GM23338 (cell line): ENCODE data around the gene CDH20. TPM values are rescaled to one million over a fixed set of nuclear protein-coding genes. Genes with fewer than 3 reads are reported as not detected.

Source experiments
- ATAC-seq: fragments of 200-7000 bp; cut with Tn5 transposase; 3 replicates; pipeline ENCODE4 v1.9.1; 2020
- DNase-seq: peaks from one replicate; pipeline ENCODE4 v3.0.0-alpha.2; 2015; ENCODE audit warnings: low spot score
- H2AFZ ChIP-seq: fragments of 200-600 bp; sonication (generic); 2 replicates; pipeline ENCODE4 v1.8.0; 2016; ENCODE audit warnings: antibody characterized with exemption, mild to moderate bottlenecking, moderate library complexity
- H3F3A ChIP-seq: fragments of 200-600 bp; sonication (generic); replicated peaks from 2 replicates; pipeline ENCODE4 v1.8.0; 2017; ENCODE audit warnings: antibody characterized with exemption, mixed run types, low read depth
- H3K27ac ChIP-seq: fragments of 200-600 bp; sonication (generic); 2 replicates; pipeline ENCODE4 v1.6.1; 2016; ENCODE audit warnings: low read depth
- H3K27me3 ChIP-seq: fragments of 200-600 bp; sonication (generic); 2 replicates; pipeline ENCODE4 v1.8.0; 2016; ENCODE audit warnings: mild to moderate bottlenecking, mixed run types, moderate library complexity; ENCODE audit not compliant: insufficient read depth
- H3K36me3 ChIP-seq: fragments of 200-600 bp; sonication (generic); 2 replicates; pipeline ENCODE4 v1.8.0; 2016; ENCODE audit warnings: mild to moderate bottlenecking; ENCODE audit not compliant: insufficient read depth
- H3K4me1 ChIP-seq: fragments of 200-600 bp; sonication (generic); 2 replicates; pipeline ENCODE4 v1.8.0; 2016; ENCODE audit warnings: mild to moderate bottlenecking, moderate library complexity; ENCODE audit not compliant: insufficient read depth
- H3K4me2 ChIP-seq: fragments of 200-600 bp; sonication (generic); 2 replicates; pipeline ENCODE4 v1.7.1; 2017; ENCODE audit warnings: mixed run types
- H3K4me3 ChIP-seq: fragments of 200-600 bp; sonication (generic); 2 replicates; pipeline ENCODE4 v1.6.1; 2016; ENCODE audit warnings: mixed run types
- H3K79me2 ChIP-seq: fragments of 200-600 bp; sonication (generic); replicated peaks from 2 replicates; pipeline ENCODE4 v1.8.0; 2017; ENCODE audit warnings: mild to moderate bottlenecking; ENCODE audit not compliant: insufficient read depth
- H3K9me2 ChIP-seq: fragments of 200-600 bp; sonication (generic); 2 replicates; pipeline ENCODE4 v1.8.0; 2017; ENCODE audit not compliant: insufficient read depth
- H4K20me1 ChIP-seq: fragments of 200-600 bp; sonication (generic); replicated peaks from 2 replicates; pipeline ENCODE4 v1.8.0; 2017; ENCODE audit warnings: mild to moderate bottlenecking; ENCODE audit not compliant: insufficient read depth
- H3K27ac Mint-ChIP-seq: 2 replicates; pipeline ENCODE4 v1.8.0; 2020; ENCODE audit warnings: inconsistent platforms, mild to moderate bottlenecking, moderate library complexity, mixed read lengths
- H3K27me3 Mint-ChIP-seq: 3 replicates; pipeline ENCODE4 v1.8.0; 2022; ENCODE audit warnings: low read depth, mild to moderate bottlenecking, moderate library complexity, mixed read lengths, inconsistent platforms; ENCODE audit not compliant: insufficient read depth, poor library complexity
- H3K36me3 Mint-ChIP-seq: 3 replicates; pipeline ENCODE4 v1.8.0; 2021; ENCODE audit warnings: low read depth, mild to moderate bottlenecking, inconsistent platforms, moderate library complexity, mixed read lengths
- H3K4me1 Mint-ChIP-seq: 3 replicates; pipeline ENCODE4 v1.8.0; 2020; ENCODE audit warnings: mild to moderate bottlenecking, inconsistent platforms, mixed read lengths
- H3K4me3 Mint-ChIP-seq: 3 replicates; pipeline ENCODE4 v1.8.0; 2021; ENCODE audit warnings: moderate library complexity, mild to moderate bottlenecking, inconsistent platforms, mixed read lengths
- H3K9me3 Mint-ChIP-seq: 3 replicates; pipeline ENCODE4 v1.8.0; 2020; ENCODE audit warnings: moderate library complexity, mild to moderate bottlenecking, inconsistent platforms, mixed read lengths
- CREB1 ChIP-seq: fragments of 250-450 bp; sonication (Bioruptor Pico); IDR thresholded peaks from 2 replicates; pipeline ENCODE4 v1.5.0; 2020; ENCODE audit warnings: low read depth, mild to moderate bottlenecking, moderate library complexity
- EZH2 ChIP-seq: fragments of 200-600 bp; sonication (generic); IDR thresholded peaks from one replicate; pipeline ENCODE4 v1.8.0; 2017; ENCODE audit warnings: antibody characterized with exemption, mild to moderate bottlenecking, low read depth; ENCODE audit not compliant: unreplicated experiment
- EZH2phosphoT487 ChIP-seq: fragments of 200-600 bp; sonication (generic); IDR thresholded peaks from one replicate; pipeline ENCODE4 v1.8.1; 2018; ENCODE audit warnings: antibody characterized with exemption; ENCODE audit not compliant: unreplicated experiment
- JUNB ChIP-seq: IDR thresholded peaks from one replicate; pipeline ENCODE4 v1.6.1; 2016; ENCODE audit warnings: antibody characterized with exemption; ENCODE audit not compliant: unreplicated experiment
- NANOG ChIP-seq: IDR thresholded peaks from 2 replicates; pipeline ENCODE4 v1.6.1; 2016; ENCODE audit warnings: antibody characterized with exemption, borderline replicate concordance
- POLR2AphosphoS5 ChIP-seq: IDR thresholded peaks from 2 replicates; pipeline ENCODE4 v1.6.1; 2016; ENCODE audit warnings: antibody characterized with exemption, low read depth
- STAT1 ChIP-seq: IDR thresholded peaks from one replicate; pipeline ENCODE4 v1.6.1; 2016; ENCODE audit warnings: antibody characterized with exemption; ENCODE audit not compliant: unreplicated experiment
- ZNF114 ChIP-seq: fragments of 250-450 bp; sonication (Bioruptor Pico); IDR thresholded peaks from 2 replicates; pipeline ENCODE4 v1.5.0; 2020; ENCODE audit warnings: mild to moderate bottlenecking, moderate library complexity
- ZNF331 ChIP-seq: fragments of 250-450 bp; sonication (Bioruptor Pico); IDR thresholded peaks from 2 replicates; pipeline ENCODE4 v1.5.0; 2020; ENCODE audit warnings: low read depth, mild to moderate bottlenecking, moderate library complexity
- polyA plus RNA-seq: library from polyadenylated mRNA; unstranded; fragments of >200 nt; fragmentation: Nextera tagmentation; extraction: Ambion mirVana; gene quantifications from 2 replicates; pipeline ENCODE4 v1.2.1, GENCODE V29; 2016
- total RNA-seq: library from RNA; depleted of rRNA; stranded (reverse); fragments of >200 nt; shearing (Covaris generic); gene quantifications from 2 replicates; pipeline ENCODE4 v1.2.3, GENCODE V29; 2014
- TF ChIP-seq, protein P1 (sequence below), 2 experiments: fragments of 200-600 bp in 1 of 2; sonication (generic) in 1 of 2; conservative IDR thresholded peaks; 2 replicates each; pipeline versions ENCODE4 v1.5.1 to v1.6.1; 2016 to 2017; ENCODE audit warnings: antibody characterized with exemption in 2 of 2, low read depth in 2 of 2, mild to moderate bottlenecking in 2 of 2, moderate library complexity in 1 of 2
- TF ChIP-seq, protein P2 (sequence below): fragments of 250-450 bp; sonication (Bioruptor Pico); IDR thresholded peaks from 2 replicates; pipeline ENCODE4 v1.5.0; 2020; ENCODE audit warnings: mild to moderate bottlenecking, moderate library complexity
- TF ChIP-seq, protein P3 (sequence below): IDR thresholded peaks from one replicate; pipeline ENCODE4 v1.6.1; 2018; ENCODE audit warnings: antibody characterized with exemption; ENCODE audit not compliant: unreplicated experiment
- TF ChIP-seq, protein P4 (sequence below): IDR thresholded peaks from 2 replicates; pipeline ENCODE4 v1.6.1; 2016; ENCODE audit warnings: antibody characterized with exemption

Gene CDH20
- total and polyA plus RNA-seq, 2 experiments from 2014 or later: 1.0 TPM; not detected in 1

DNA sequence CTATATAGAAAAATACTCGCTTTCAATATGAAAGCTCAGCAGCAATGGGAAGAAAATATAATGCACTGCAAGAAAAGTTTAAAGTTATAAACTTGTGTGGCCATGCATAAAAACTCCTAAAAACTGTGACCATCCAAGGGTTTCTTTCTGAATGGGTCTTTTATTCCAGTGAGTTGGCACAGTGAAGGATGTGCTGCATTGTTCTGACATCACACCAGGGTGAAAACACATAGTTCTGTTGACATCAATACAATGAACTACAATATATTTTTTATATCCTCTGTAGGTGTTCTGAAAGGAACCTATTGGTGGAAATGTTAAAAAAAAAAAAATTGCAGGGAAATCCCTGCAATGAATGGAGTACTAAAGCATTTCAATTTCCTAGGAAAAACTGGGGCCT is 80.2 kb downstream of the CDH20 start:
- ATAC-seq (no peak), DNase-seq (no peak)
- H4K20me1 ChIP-seq: no peaks in the 10 kb centered on the region
- H3K79me2 ChIP-seq: no peaks in the 10 kb centered on the region
- TF ChIP-seq STAT1: no peak
- TF ChIP-seq, protein P1, sequence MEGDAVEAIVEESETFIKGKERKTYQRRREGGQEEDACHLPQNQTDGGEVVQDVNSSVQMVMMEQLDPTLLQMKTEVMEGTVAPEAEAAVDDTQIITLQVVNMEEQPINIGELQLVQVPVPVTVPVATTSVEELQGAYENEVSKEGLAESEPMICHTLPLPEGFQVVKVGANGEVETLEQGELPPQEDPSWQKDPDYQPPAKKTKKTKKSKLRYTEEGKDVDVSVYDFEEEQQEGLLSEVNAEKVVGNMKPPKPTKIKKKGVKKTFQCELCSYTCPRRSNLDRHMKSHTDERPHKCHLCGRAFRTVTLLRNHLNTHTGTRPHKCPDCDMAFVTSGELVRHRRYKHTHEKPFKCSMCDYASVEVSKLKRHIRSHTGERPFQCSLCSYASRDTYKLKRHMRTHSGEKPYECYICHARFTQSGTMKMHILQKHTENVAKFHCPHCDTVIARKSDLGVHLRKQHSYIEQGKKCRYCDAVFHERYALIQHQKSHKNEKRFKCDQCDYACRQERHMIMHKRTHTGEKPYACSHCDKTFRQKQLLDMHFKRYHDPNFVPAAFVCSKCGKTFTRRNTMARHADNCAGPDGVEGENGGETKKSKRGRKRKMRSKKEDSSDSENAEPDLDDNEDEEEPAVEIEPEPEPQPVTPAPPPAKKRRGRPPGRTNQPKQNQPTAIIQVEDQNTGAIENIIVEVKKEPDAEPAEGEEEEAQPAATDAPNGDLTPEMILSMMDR (conservative IDR thresholded peaks at IDR 0.05; ENCODE audit: low read depth in 2 of 2): no peak
- TF ChIP-seq, protein P2, sequence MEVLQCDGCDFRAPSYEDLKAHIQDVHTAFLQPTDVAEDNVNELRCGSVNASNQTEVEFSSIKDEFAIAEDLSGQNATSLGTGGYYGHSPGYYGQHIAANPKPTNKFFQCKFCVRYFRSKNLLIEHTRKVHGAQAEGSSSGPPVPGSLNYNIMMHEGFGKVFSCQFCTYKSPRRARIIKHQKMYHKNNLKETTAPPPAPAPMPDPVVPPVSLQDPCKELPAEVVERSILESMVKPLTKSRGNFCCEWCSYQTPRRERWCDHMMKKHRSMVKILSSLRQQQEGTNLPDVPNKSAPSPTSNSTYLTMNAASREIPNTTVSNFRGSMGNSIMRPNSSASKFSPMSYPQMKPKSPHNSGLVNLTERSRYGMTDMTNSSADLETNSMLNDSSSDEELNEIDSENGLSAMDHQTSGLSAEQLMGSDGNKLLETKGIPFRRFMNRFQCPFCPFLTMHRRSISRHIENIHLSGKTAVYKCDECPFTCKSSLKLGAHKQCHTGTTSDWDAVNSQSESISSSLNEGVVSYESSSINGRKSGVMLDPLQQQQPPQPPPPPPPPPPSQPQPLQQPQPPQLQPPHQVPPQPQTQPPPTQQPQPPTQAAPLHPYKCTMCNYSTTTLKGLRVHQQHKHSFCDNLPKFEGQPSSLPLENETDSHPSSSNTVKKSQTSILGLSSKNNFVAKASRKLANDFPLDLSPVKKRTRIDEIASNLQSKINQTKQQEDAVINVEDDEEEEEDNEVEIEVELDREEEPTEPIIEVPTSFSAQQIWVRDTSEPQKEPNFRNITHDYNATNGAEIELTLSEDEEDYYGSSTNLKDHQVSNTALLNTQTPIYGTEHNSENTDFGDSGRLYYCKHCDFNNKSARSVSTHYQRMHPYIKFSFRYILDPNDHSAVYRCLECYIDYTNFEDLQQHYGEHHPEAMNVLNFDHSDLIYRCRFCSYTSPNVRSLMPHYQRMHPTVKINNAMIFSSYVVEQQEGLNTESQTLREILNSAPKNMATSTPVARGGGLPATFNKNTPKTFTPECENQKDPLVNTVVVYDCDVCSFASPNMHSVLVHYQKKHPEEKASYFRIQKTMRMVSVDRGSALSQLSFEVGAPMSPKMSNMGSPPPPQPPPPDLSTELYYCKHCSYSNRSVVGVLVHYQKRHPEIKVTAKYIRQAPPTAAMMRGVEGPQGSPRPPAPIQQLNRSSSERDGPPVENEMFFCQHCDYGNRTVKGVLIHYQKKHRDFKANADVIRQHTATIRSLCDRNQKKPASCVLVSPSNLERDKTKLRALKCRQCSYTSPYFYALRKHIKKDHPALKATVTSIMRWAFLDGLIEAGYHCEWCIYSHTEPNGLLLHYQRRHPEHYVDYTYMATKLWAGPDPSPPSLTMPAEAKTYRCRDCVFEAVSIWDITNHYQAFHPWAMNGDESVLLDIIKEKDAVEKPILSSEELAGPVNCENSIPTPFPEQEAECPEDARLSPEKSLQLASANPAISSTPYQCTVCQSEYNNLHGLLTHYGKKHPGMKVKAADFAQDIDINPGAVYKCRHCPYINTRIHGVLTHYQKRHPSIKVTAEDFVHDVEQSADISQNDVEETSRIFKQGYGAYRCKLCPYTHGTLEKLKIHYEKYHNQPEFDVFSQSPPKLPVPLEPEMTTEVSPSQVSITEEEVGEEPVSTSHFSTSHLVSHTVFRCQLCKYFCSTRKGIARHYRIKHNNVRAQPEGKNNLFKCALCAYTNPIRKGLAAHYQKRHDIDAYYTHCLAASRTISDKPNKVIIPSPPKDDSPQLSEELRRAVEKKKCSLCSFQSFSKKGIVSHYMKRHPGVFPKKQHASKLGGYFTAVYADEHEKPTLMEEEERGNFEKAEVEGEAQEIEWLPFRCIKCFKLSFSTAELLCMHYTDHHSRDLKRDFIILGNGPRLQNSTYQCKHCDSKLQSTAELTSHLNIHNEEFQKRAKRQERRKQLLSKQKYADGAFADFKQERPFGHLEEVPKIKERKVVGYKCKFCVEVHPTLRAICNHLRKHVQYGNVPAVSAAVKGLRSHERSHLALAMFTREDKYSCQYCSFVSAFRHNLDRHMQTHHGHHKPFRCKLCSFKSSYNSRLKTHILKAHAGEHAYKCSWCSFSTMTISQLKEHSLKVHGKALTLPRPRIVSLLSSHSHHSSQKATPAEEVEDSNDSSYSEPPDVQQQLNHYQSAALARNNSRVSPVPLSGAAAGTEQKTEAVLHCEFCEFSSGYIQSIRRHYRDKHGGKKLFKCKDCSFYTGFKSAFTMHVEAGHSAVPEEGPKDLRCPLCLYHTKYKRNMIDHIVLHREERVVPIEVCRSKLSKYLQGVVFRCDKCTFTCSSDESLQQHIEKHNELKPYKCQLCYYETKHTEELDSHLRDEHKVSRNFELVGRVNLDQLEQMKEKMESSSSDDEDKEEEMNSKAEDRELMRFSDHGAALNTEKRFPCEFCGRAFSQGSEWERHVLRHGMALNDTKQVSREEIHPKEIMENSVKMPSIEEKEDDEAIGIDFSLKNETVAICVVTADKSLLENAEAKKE (CRISPR knock-in tag): no peak
- TF ChIP-seq JUNB: no peak
- TF ChIP-seq ZNF331 (CRISPR knock-in tag): no peak
- TF ChIP-seq, protein P3, sequence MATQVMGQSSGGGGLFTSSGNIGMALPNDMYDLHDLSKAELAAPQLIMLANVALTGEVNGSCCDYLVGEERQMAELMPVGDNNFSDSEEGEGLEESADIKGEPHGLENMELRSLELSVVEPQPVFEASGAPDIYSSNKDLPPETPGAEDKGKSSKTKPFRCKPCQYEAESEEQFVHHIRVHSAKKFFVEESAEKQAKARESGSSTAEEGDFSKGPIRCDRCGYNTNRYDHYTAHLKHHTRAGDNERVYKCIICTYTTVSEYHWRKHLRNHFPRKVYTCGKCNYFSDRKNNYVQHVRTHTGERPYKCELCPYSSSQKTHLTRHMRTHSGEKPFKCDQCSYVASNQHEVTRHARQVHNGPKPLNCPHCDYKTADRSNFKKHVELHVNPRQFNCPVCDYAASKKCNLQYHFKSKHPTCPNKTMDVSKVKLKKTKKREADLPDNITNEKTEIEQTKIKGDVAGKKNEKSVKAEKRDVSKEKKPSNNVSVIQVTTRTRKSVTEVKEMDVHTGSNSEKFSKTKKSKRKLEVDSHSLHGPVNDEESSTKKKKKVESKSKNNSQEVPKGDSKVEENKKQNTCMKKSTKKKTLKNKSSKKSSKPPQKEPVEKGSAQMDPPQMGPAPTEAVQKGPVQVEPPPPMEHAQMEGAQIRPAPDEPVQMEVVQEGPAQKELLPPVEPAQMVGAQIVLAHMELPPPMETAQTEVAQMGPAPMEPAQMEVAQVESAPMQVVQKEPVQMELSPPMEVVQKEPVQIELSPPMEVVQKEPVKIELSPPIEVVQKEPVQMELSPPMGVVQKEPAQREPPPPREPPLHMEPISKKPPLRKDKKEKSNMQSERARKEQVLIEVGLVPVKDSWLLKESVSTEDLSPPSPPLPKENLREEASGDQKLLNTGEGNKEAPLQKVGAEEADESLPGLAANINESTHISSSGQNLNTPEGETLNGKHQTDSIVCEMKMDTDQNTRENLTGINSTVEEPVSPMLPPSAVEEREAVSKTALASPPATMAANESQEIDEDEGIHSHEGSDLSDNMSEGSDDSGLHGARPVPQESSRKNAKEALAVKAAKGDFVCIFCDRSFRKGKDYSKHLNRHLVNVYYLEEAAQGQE: no peak
- no peak for TF ChIP-seq POLR2AphosphoS5
- no peak for TF ChIP-seq EZH2
- no peak for TF ChIP-seq EZH2phosphoT487
- TF ChIP-seq NANOG: no peak
- no peak for TF ChIP-seq ZNF114 (CRISPR knock-in tag)
- TF ChIP-seq, protein P4, sequence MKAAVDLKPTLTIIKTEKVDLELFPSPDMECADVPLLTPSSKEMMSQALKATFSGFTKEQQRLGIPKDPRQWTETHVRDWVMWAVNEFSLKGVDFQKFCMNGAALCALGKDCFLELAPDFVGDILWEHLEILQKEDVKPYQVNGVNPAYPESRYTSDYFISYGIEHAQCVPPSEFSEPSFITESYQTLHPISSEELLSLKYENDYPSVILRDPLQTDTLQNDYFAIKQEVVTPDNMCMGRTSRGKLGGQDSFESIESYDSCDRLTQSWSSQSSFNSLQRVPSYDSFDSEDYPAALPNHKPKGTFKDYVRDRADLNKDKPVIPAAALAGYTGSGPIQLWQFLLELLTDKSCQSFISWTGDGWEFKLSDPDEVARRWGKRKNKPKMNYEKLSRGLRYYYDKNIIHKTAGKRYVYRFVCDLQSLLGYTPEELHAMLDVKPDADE: no peak
- TF ChIP-seq CREB1: no peak
- no peaks in the 10 kb centered on the region for H3K4me1 ChIP-seq
- H3K36me3 ChIP-seq: no peaks in the 10 kb centered on the region
- H3K27ac ChIP-seq: no peak overlapping the region
- H3K4me2 ChIP-seq: no peak overlapping the region
- Mint-ChIP-seq H3K4me1 (no peaks in the 10 kb centered on the region), H3K36me3 (no peaks in the 10 kb centered on the region), H3K4me3 (no peak overlapping the region), H3K27ac (no peak overlapping the region), H3K9me3 (no peaks in the 10 kb centered on the region), H3K27me3 (no peaks in the 10 kb centered on the region)
- no peak overlapping the region for H2AFZ ChIP-seq
- H3K4me3 ChIP-seq: no peak overlapping the region
- no peaks in the 10 kb centered on the region for H3F3A ChIP-seq
- H3K9me2 ChIP-seq: no peaks in the 10 kb centered on the region; the same call in 1 of the 2 replicates
- no peaks in the 10 kb centered on the region for H3K27me3 ChIP-seq
